ENCODE data around the gene SRPK2.

DNA sequence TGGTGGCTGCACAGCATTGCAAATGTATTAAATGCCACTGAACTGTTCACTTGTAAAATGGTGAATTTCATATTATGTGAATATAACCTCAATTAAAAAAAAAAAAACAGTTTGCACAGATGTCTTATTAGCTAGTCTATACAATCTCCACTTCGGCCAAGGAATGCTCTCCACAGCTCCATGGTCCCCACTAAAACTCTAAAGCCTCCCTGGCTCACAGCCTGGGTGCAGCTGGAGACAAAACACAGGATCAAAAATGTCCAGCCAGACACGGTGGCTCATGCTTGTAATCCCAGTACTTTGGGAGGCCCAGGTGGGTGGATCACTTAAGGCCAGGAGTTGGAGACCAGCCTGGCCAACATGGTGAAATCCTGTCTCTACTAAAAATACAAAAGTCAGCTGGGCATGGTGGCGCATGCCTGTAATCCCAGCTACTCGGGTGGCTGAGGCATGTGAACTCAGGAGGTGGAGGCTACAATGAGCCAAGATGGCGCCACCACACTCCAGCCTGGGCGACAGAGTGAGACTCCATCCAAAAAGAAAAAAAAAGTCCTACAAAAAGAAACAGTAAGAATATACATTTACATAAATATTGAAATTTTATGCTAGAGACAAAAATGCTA is 66.0 kb downstream of the SRPK2 start:
- TF ChIP-seq POLR2AphosphoS5 (IDR thresholded peaks at IDR 0.05) (no peak), EP300 (IDR thresholded peaks at IDR 0.05) (no peak), POLR2A (IDR thresholded peaks at IDR 0.05) (no peak)

Measured in suprapubic skin (tissue), 4 donors.